H1 (cell line): Measurements from ENCODE around the gene C17orf114.

ENCODE experiments used
- GABPA ChIP-seq: IDR thresholded peaks from 2 replicates; pipeline ENCODE4 v1.6.1; 2011; ENCODE audit warnings: mild to moderate bottlenecking, low read length, moderate library complexity, borderline replicate concordance; ENCODE audit not compliant: insufficient read depth
- POU5F1 ChIP-seq: IDR thresholded peaks from 2 replicates; pipeline ENCODE4 v1.6.1; 2011; ENCODE audit warnings: low read depth, mild to moderate bottlenecking, low read length, moderate library complexity
- TAF7 ChIP-seq: optimal IDR thresholded peaks from 2 replicates; pipeline ENCODE3; 2011; ENCODE audit warnings: low read depth, mild to moderate bottlenecking, inconsistent platforms, low read length, moderate library complexity, borderline replicate concordance
- ZNF274 ChIP-seq: IDR thresholded peaks from 2 replicates; pipeline ENCODE4 v1.7.0; 2012; ENCODE audit warnings: low read length, borderline replicate concordance; ENCODE audit errors: extremely low read depth
- TF ChIP-seq, protein P1 (sequence below), 3 experiments: IDR thresholded peaks; 1 replicate in 2 of 3; 2 replicates in 1 of 3; pipeline versions ENCODE4 v1.5.1 to v1.6.1; 2011; ENCODE audit warnings: low read length in 3 of 3, mild to moderate bottlenecking in 3 of 3, inconsistent platforms in 2 of 3, low read depth in 1 of 3, moderate library complexity in 1 of 3; ENCODE audit not compliant: insufficient read depth in 1 of 3; ENCODE audit errors: control extremely low read depth in 1 of 3
- TF ChIP-seq, protein P2 (sequence below): IDR thresholded peaks from 2 replicates; pipeline ENCODE4 v1.6.1; 2011; ENCODE audit warnings: low read depth, mild to moderate bottlenecking, low read length; ENCODE audit not compliant: insufficient read depth

The C17orf114 gene

DNA sequence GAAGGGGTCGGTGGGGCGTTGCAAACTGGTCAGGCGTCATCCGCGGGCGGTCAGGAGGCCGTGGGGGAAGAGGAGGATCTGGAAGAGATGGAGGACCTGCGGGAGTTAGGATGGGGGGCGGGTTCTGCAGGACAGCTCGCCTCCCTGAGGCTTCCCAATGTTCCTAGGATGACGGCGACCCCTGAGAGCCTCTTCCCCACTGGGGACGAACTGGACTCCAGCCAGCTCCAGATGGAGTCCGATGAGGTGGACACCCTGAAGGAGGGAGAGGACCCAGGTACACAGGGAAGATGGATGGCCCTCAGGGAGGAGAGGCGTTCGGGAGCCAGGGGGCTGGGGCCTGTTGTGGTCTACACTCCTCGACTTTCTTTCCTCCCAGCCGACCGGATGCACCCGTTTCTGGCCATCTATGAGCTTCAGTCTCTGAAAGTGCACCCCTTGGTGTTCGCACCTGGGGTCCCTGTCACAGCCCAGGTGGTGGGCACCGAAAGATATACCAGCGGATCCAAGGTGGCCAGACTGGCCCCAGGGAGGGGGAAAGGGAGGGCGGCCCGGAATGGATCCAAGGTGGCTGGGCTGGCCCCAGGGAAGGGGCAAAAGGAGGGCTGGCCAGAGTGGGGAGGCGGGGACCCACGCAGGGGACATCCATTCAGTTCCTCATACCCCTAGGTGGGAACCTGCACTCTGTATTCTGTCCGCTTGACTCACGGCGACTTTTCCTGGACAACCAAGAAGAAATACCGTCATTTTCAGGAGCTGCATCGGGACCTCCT, 5.7 kb upstream of the C17orf114 start (continued):
- TF ChIP-seq, protein P1, sequence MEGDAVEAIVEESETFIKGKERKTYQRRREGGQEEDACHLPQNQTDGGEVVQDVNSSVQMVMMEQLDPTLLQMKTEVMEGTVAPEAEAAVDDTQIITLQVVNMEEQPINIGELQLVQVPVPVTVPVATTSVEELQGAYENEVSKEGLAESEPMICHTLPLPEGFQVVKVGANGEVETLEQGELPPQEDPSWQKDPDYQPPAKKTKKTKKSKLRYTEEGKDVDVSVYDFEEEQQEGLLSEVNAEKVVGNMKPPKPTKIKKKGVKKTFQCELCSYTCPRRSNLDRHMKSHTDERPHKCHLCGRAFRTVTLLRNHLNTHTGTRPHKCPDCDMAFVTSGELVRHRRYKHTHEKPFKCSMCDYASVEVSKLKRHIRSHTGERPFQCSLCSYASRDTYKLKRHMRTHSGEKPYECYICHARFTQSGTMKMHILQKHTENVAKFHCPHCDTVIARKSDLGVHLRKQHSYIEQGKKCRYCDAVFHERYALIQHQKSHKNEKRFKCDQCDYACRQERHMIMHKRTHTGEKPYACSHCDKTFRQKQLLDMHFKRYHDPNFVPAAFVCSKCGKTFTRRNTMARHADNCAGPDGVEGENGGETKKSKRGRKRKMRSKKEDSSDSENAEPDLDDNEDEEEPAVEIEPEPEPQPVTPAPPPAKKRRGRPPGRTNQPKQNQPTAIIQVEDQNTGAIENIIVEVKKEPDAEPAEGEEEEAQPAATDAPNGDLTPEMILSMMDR (IDR thresholded peaks at IDR 0.05; ENCODE audit: control extremely low read depth in 1 of 3, insufficient read depth in 1 of 3, low read depth in 1 of 3, low read length in 3 of 3), result no peak
- TF ChIP-seq ZNF274, result no peak
- TF ChIP-seq GABPA, result no peak
- no peak for TF ChIP-seq TAF7
- no peak for TF ChIP-seq POU5F1
- TF ChIP-seq, protein P2, sequence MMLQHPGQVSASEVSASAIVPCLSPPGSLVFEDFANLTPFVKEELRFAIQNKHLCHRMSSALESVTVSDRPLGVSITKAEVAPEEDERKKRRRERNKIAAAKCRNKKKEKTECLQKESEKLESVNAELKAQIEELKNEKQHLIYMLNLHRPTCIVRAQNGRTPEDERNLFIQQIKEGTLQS, result no peak
